GM18861 (cell line): ENCODE data around the gene NAA38.
A peak's percentile ranks its signal among the peaks of the same experiment; 100 is the strongest.
"Not testable (repeated sequence)": the region's sequence is repeated elsewhere in the genome, so short reads cannot be mapped to it uniquely, and the experiment has no call there.

Experiments used
- ATAC-seq: cut with Tn5 transposase; IDR thresholded peaks from one replicate; pipeline ENCODE4 v1.9.1; 2021; ENCODE audit not compliant: unreplicated experiment

Gene NAA38

DNA sequence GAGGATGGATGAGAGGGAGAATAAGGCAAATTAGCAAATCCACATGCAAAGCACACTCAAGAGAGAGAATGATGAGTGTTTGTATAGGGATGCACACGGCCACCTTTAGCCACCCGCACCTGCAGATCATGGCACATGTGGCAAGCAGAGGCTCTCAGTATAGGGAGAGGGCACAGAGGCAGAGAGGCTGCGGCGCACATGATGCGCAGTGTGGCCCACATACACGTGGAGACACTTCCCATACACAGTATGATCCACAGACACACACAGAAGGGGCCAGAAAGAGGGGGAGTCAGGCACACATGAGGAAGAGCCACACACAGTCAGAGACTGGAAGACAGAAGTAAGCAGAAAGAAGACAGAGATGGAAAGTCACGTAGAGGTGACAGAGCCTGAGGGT lies 24.7 kb upstream of the NAA38 start:
- ATAC-seq: no peak

DNA sequence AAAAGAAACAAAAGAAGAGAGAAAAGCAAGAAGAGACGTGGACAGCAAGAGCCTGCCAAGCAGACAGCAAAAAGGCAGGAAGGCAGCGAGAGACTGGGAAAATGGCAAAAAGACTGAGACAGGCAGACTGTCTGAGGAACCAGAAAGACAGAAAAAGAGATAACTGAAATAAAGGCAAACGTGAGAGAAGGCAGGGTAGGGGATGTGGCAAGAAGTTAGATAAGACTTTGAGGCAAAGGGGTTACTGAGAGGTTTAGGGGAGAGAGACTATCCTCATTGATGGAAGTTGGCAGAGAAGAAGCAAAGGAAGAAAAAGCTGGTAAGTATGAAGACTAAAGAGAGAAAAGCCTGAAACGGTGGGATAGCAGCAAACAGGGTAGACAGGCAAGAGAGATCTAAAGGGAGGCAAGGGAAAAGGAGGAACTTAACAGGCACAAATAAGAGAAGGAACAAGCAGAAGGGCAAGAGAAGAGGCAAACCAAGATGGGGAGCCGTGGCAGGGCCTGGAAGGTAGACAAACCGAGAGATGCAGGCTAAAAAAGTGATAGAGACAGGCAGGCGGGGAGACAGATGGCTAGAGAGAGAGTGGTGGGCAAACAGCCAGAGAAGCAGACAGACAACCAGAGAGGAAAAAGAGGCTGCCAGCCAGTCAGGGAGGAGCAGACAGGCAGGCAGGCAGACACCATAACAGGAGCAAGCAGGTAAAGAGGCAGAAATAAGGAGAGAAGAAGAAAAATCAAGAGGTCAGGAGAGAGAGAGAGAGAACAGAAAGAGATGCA lies 24.1 kb upstream of the NAA38 start:
- ATAC-seq: no peak

DNA sequence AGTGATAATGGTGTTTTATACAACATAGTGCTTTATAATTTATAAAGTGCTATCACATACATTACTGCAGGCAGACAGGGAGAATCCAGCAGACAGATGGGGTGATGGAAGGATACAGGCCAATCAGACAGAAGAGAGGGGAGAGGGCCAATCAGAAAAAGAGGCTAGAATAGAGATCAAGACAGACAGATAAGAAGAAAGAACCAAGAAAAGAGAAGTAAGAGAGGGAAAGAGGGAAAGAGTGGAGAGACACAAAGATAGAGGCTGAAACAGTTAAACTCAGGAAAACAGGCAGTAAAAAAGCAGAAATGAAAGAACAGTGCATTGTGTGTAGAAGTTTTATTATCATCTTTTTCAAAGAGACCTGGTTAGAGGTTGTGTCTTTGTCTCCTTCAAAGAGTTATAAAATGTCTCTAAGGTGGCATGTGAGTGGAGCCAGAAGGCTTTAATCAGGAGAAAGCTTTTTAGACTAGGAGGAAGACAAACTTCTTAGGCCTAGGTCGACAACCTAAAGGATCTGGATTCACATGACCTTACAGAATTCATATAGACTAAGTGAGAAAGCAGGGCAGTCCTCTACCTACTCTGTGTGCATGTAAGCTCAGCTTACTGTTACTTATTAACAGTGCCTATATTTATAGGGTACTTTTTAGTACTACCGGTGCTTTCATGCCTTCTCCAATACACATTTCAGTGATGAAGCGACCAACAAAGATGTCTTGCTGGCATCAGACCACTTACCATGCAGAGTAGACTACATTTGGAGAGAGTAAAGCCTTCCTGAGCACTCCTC lies 22.9 kb upstream of the NAA38 start:
- ATAC-seq: peak; percentile 43

DNA sequence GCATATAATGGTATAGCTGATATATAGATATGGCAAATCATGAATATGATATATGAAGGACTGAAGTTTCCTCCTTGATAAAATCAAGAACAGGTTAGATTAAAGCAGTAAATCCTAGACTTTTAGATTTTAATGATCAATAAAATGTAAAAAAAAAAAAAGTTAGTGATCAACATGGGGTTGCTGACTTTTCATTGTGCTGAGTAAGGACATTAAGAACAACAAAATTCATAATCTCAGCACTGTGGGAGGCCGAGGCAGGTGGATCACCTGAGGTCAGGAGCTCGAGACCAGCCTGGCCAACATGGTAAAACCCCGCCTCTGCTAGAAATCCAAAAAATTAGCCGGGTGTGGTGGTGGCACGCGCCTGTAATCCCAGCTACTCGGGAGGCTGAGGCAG lies 20.9 kb upstream of the NAA38 start:
- ATAC-seq: no peak

DNA sequence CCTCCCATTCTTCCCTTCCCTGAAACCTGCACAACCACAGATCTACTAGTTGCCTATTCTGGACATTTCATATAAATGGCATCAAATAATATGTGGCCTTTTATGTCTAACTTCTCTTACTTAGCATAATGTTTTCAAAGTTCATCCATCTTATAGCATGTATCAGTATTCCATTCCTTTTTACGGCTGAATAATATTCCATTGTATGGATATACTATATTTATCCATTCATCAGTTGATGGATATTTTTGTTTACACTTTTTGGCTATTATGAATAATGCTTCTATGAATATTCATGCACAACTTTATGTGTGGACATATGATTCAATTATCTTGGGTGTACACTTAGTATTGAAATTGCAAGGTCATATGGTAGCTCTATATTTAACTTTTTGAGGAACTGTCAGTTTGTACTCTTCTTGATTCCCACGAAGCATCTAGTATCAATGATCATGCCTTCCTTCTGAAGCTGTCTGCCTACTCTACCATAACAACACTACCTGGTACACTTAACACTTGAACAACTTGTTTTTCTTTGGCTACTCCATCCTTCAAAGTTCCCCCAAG lies 18.5 kb upstream of the NAA38 start:
- ATAC-seq: no peak

DNA sequence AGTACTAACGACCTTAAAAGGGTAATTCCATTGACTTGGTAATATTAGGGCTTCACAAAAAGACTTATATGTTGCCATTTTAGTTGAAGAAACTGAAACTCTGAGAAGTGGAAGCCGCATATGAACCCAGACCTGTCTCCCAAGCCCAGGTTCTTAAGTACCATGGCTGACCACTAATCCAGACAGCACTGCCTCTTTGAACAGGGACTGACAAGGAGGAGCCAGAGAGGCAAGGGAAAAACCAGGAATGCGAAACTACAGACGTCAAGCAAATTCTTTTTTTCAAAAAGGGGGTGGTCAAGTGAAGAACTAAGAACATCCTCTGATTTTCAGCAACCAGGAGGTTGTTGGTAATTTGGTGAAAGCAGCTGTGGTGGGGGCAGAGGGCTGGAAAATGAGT lies 15.7 kb upstream of the NAA38 start:
- no peak for ATAC-seq

DNA sequence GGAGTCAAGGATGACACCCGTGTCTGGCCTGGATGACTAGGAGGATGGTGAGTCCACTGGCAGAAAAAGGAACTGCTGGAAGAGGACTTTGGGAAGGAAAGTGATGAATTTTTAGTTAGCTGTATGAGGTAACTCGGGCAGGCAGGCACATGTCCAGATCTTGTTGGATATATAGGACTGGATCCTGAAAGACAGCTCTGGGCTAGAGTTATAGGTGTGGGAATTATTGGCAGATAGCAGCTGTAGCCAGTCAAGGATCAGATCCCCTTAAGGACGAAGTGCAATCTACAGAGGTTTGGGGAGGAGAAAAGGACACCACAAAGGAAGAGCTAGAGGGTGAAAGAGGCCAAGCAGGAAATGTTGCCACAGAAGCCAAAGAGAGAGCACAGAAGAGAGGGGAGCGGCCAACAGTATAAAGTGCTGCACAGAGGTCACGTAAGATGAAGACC lies 10.5 kb upstream of the NAA38 start:
- ATAC-seq: no peak

DNA sequence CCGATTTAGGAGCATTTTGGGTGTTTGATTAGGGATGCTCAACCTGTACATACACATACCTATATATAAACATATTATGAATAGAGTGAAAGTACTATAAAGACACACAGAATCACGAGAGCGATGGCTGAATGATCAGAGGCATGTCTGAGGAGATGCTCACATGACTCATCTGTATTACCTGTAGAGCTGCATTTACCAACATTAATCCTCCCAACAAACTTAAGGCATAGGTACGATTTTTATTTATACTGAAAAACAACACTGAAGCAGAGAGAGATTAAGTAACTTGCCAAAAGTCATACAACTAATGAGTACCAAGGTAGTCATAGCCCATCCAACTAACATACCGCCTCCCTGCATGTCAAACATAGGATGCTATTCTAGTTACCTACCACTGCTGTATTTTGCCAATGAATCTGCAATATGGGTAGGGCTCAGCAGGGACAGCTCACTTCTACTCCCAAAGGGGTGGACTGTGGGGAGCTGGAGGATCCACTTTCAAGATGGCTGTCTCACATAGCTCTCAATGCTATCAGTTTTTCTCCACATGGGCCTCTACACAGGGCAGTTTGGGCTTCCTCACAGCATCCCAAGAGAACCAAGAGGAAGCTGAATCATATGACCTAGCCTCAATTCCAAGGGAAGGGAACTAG lies 7.8 kb upstream of the NAA38 start:
- no peak for ATAC-seq

DNA sequence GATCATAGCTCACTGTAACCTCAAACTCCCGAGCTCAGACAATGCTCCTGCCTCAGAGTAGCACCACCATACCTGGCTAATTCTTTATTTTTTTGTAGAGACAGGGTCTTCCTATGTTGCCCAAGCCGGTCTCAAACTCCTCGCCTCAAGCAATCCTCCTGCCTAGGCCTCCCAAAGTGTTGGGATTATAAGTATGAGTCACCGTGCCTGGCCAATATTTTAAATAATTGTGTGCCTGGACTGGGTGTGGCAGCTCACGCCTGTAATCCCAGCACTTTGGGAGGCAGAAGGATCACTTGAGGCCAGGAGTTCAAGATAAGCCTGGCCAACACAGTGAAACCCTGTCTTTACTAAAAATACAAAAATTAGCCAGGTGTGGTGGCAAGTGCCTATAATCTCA lies 7.0 kb upstream of the NAA38 start:
- ATAC-seq: not testable (repeated sequence)

DNA sequence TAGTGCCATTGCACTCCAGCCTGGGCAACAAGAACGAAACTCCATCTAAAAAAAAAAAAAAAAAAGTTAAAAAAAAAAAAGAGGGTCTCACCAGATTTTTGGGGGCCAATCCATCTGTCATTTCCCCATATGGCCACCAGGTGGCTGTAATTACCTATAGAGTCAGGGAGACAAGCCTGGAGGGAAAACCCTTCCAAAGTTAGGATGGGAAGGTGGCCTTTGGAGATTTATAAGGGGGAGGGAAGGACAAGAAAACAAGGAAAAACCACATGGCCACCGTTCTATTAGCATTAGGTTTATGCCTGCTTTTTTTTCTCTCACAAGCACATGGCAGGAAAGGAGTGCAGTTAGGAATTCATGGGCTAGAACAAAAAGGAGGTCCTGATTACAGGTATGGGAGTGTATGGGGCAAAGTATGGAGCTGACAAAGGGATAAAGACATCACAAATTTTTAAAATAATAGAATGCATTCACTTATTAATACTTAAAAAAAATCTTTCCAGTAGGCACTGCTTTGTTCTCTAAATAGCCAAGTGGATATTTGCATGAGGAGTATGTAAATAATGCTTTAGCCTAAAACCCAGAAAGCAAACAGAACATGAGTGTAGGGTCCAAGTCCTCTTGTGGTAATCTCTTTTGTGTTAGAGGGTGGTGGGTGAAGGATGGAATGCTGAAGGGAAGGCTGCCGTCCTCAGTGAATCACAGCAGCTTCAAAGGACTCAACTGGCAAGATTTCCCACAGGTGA lies 5.5 kb upstream of the NAA38 start:
- no peak for ATAC-seq

DNA sequence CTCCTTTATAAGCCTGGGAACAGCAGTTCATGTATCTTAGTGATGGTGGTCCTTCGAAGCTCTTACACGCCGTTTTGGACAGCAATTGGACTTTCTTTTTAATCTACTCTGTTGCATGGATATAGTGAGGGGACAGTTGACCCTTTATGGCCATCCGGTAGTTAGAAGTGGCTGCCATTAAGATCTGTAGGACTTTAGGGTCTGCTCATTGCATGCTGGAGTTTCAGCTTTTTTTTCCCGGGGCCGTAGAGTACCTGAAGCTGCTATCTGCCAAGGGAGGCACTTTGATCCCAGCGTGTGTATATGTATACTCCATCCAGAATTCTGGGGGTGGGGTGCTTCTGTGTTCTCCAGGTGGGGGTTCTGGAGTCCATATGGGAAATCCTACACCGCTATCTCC lies 1.7 kb upstream of the NAA38 start:
- ATAC-seq: no peak

DNA sequence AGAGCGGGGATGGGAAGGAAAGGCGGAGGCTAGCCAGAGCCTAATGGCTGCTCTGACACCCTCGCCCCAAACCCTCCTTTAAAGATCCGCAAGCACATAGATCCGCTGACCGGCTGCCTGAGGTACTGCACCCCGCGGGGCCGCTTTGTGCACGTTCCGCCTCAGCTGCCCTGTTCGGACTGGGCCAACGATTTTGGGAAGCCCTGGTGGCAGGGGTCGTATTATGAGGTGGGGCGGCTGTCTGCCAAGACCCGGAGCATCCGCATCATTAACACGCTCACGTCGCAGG lies 1.1 kb upstream of the NAA38 start:
- ATAC-seq: no peak

DNA sequence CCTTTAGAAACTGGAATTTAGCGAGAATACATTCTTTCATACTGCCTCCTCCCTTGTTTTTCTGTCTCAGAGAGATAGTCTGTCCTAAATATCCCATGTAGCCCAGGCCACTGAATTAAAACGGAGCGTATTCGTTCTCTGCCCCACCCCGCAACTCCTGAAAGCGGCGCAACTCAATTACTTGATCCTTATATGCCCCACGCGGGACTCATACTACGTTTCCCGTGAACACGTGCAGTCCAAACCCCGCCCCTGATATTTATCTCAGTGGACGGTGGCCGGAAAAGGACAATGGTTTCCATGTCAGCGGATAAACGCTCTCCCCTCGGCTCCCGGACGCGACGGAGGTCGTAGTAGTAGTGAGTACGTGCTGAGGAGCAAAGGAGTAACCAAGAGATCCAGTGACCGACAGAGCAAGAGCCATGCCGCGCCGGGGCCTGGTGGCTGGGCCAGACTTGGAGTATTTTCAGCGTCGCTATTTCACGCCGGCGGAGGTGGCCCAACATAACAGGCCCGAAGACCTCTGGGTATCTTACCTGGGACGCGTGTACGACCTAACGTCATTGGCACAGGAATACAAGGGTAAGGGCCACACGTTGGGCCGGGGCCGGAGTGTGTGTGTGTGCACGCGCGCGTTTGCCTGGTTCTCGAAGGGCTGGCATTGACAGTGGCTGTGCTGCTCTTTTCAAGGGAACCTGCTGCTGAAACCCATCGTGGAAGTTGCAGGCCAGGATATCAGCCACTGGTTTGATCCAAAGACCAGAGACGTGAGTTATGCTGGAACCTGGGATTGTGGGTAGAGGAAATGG lies 558 bp upstream of the NAA38 start, which contains the start of gene CYB5D1:
Gene CYB5D1, plus strand, starts transcription at position 291 of the 809 bp plus-strand sequence. Its CDS starts 132 bp downstream, at position 423.
- peak; percentile 29 for ATAC-seq

DNA sequence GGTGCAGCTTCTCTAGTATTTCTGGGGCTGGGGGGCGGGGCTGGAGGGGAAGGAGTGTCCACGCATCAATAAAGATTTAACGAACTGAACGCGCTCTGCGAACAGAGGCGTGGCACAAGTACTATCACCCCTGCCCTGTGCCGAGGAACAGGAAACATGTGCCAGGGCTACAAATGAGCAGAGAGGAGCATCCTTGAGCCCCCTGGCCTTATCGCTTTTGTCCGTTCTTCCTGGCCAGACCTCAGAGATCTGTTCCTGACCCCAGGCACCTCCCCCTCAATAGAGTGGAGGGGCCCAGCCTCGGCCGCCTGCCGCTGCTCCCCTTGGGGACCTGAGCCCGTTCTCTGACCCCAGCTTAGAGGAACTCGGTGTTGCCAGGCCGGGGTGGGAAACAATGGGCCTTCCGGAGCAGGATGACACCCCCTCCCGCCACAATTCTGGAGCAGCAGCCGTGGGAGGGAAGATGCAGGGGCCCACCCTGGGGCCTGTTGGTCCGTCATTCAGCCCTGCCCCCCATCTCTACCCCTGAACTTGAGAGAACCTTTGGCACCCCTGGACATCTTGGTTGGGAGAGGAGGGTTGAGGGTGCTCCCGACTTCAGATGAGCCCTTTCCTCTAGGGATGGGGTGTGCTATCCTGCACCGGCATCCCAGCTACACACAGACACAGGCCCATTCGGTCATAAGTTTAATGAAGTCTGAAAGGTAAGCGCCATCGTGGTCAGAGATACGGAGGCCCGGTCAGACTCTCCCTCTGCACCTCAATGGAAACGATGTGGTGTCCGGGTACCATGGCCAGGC lies 1.1 kb downstream of the NAA38 start:
- ATAC-seq: no peak

DNA sequence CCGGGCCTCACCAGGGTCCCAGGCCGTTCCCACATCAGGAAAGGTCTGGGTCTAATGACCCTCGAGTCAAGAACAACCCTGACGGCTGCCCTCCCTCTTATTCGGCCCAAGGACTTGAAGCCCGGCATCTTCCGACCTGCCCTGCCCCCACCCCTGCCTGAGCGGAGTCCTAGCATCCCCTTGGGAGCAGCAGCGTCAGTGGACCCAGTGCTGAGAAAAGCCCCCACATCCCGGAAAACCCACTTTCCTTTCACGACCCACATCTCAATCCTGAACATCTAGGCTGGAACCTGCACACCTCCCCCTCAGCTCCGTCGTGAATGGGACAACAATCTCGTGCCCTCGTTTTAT lies 1.7 kb downstream of the NAA38 start:
- ATAC-seq: no peak

DNA sequence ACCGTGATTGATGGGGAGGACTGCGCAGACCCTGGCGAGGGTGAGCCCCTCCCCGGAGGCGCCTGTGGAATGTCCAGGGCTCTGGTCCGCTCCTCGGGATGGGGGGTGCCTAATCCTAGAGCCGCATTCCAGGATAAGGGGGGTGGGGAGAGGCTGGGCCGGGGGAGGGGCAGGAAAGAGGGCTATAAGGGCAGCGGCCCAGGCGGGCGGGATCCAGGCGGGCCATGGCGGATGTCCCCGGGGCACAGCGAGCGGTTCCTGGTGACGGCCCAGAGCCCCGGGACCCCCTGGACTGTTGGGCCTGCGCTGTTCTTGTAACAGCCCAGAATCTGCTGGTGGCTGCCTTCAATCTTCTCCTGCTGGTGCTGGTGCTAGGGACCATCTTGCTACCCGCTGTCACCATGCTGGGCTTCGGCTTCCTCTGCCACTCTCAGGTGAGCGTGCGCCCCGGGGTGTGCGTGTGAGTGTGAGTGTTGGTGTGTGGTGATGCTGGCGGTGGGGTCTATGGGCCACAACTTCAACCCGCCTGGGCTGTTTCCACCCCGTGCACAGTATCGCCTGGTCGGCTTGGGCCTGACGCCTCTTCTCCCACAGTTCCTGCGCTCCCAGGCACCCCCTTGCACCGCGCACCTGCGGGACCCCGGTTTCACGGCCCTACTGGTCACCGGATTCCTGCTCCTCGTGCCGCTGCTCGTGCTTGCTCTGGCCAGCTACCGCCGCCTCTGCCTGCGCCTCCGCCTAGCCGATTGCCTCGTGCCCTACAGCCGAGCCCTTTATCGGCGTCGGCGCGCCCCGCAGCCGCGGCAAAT lies 2.3 kb downstream of the NAA38 start, which contains the start of gene TMEM88:
Gene TMEM88, plus strand, starts transcription at position 216 of the 809 bp plus-strand sequence. Its CDS starts 9 bp downstream, at position 225.
- no peak for ATAC-seq

DNA sequence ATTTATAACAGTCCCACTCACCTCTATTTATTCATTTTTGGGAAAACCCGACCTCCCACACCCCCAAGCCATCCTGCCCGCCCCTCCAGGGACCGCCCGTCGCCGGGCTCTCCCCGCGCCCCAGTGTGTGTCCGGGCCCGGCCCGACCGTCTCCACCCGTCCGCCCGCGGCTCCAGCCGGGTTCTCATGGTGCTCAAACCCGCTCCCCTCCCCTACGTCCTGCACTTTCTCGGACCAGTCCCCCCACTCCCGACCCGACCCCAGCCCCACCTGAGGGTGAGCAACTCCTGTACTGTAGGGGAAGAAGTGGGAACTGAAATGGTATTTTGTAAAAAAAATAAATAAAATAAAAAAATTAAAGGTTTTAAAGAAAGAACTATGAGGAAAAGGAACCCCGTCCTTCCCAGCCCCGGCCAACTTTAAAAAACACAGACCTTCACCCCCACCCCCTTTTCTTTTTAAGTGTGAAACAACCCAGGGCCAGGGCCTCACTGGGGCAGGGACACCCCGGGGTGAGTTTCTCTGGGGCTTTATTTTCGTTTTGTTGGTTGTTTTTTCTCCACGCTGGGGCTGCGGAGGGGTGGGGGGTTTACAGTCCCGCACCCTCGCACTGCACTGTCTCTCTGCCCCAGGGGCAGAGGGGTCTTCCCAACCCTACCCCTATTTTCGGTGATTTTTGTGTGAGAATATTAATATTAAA lies 3.1 kb downstream of the NAA38 start:
- no peak for ATAC-seq

DNA sequence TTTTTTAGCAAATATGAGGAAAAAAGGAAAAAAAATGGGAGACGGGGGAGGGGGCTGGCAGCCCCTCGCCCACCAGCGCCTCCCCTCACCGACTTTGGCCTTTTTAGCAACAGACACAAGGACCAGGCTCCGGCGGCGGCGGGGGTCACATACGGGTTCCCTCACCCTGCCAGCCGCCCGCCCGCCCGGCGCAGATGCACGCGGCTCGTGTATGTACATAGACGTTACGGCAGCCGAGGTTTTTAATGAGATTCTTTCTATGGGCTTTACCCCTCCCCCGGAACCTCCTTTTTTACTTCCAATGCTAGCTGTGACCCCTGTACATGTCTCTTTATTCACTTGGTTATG lies 3.7 kb downstream of the NAA38 start:
- no peak for ATAC-seq
